HepG2 (cell line): ENCODE data around the gene ATOH8. TPM values are rescaled to one million over a fixed set of nuclear protein-coding genes. Genes with fewer than 3 reads are reported as not detected.

Source experiments
- ATAC-seq: fragments of 200-7000 bp; cut with Tn5 transposase; 3 replicates; pipeline ENCODE4 v1.9.1; 2020; ENCODE audit warnings: mild to moderate bottlenecking, moderate library complexity
- BruUV-seq: library from RNA; stranded (reverse); fragments of 400-500 nt; replicated peaks from 2 replicates; lab custom pipeline; 2021; lab: Mats Ljungman, UMichigan
- CTCF ChIA-PET: fragments of 300-600 bp; formaldehyde crosslinking; extraction: SDS; loops from one replicate; lab custom pipeline; 2021; ENCODE audit warnings: low total read pairs, inconsistent platforms, low intra/inter-chr PET ratio; lab: Yijun Ruan, JAX
- POLR2A ChIA-PET: fragments of 350-600 bp; sonication (Branson Sonifier 250); formaldehyde crosslinking; loops from one replicate; lab custom pipeline; 2020; ENCODE audit warnings: antibody characterized with exemption, inconsistent platforms; lab: Yijun Ruan, JAX
- DNase-seq: peaks from one replicate; pipeline ENCODE4 v3.0.0-alpha.2; 2015; ENCODE audit warnings: low spot score
- FAIRE-seq: peaks from 3 replicates; lab custom pipeline; 2011; peaks lifted over from hg19 to GRCh38; lab: Jason Lieb, UNC
- H2AFZ ChIP-seq: one replicate; pipeline ENCODE4 v1.6.1; 2011; ENCODE audit warnings: low read length, inconsistent platforms
- H3K27ac ChIP-seq: fragments of 300-600 bp; 3 replicates; pipeline ENCODE4 v1.8.0; 2011; ENCODE audit warnings: mixed run types, mild to moderate bottlenecking, mixed read lengths, low read length, inconsistent platforms; ENCODE audit not compliant: insufficient read depth; ENCODE audit errors: extremely low read length
- H3K27me3 ChIP-seq, 2 experiments: fragments of 200-600 bp in 1 of 2; 2 replicates in 1 of 2; 3 replicates in 1 of 2; pipeline versions ENCODE4 v1.6.0 to v1.8.0; 2011; ENCODE audit warnings: low read length in 2 of 2, mild to moderate bottlenecking in 2 of 2, moderate library complexity in 2 of 2, inconsistent platforms in 1 of 2; ENCODE audit not compliant: insufficient read depth in 2 of 2, control insufficient read depth in 1 of 2
- H3K36me3 ChIP-seq, 2 experiments: fragments of 200-600 bp in 1 of 2; replicated peaks in 1 of 2; 2 replicates in 1 of 2; 3 replicates in 1 of 2; pipeline versions ENCODE4 v1.5.1 to v1.8.0; 2011; ENCODE audit warnings: low read length in 2 of 2, inconsistent platforms in 1 of 2; ENCODE audit not compliant: insufficient read depth in 2 of 2, control insufficient read depth in 1 of 2
- H3K4me1 ChIP-seq: 2 replicates; pipeline ENCODE4 v1.5.1; 2012; ENCODE audit warnings: low read length, inconsistent platforms; ENCODE audit not compliant: insufficient read depth
- H3K4me2 ChIP-seq: 2 replicates; pipeline ENCODE4 v1.6.0; 2011; ENCODE audit warnings: low read depth, low read length, inconsistent platforms
- H3K4me3 ChIP-seq, 3 experiments: fragments of 200-600 bp in 1 of 3; sonication (generic), shearing (Covaris generic) in 1 of 3; replicated peaks in 1 of 3; 2 replicates each; pipeline ENCODE4 v1.5.1; 2011 to 2016; ENCODE audit warnings: low read length in 3 of 3, inconsistent platforms in 2 of 3, low read depth in 2 of 3, mild to moderate bottlenecking in 2 of 3, control low read depth in 1 of 3, mixed read lengths in 1 of 3; ENCODE audit not compliant: insufficient read depth in 1 of 3
- H3K79me2 ChIP-seq: one replicate; pipeline ENCODE4 v1.6.1; 2011; ENCODE audit warnings: low read length, inconsistent platforms; ENCODE audit not compliant: insufficient read depth
- H3K9ac ChIP-seq: 2 replicates; pipeline ENCODE4 v1.6.0; 2011; ENCODE audit warnings: mild to moderate bottlenecking, low read depth, low read length, inconsistent platforms; ENCODE audit not compliant: insufficient read depth
- H3K9me3 ChIP-seq: 2 replicates; pipeline ENCODE4 v1.5.1; 2012; ENCODE audit warnings: mild to moderate bottlenecking, low read length
- H4K20me1 ChIP-seq: 2 replicates; pipeline ENCODE4 v1.6.0; 2011; ENCODE audit warnings: inconsistent platforms, mild to moderate bottlenecking, low read length, moderate library complexity; ENCODE audit not compliant: insufficient read depth
- CEBPB ChIP-seq: IDR thresholded peaks from 2 replicates; pipeline ENCODE4 v1.6.1; 2011; ENCODE audit warnings: low read depth, low read length, improper control_type of control experiment, borderline replicate concordance
- CREB1 ChIP-seq, 2 experiments: fragments of 450-650 bp in 1 of 2; IDR thresholded peaks; 2 replicates each; pipeline ENCODE4 v1.6.1; 2016 to 2017; ENCODE audit warnings: control low read depth in 1 of 2, mild to moderate bottlenecking in 1 of 2, missing compliant biosample characterization in 1 of 2, missing genetic modification characterization in 1 of 2
- EED ChIP-seq: sonication (generic); formaldehyde crosslinking; IDR thresholded peaks from 2 replicates; pipeline ENCODE4 v1.5.0; 2020; ENCODE audit warnings: mild to moderate bottlenecking, missing genetic modification reagents
- SIX4 ChIP-seq: sonication (generic); formaldehyde crosslinking; IDR thresholded peaks from 2 replicates; pipeline ENCODE4 v1.4.0; 2020; ENCODE audit warnings: missing genetic modification reagents
- ZNF263 ChIP-seq: sonication (generic); formaldehyde crosslinking; IDR thresholded peaks from 2 replicates; pipeline ENCODE4 v1.4.0; 2020; ENCODE audit warnings: missing genetic modification reagents
- ZNF562 ChIP-seq: sonication (generic); formaldehyde crosslinking; IDR thresholded peaks from 2 replicates; pipeline ENCODE4 v1.8.0; 2022; ENCODE audit warnings: missing genetic modification reagents, borderline replicate concordance
- ZNF776 ChIP-seq: sonication (generic); formaldehyde crosslinking; IDR thresholded peaks from 2 replicates; pipeline ENCODE4 v1.4.0; 2020; ENCODE audit warnings: mild to moderate bottlenecking, missing genetic modification reagents
- ZNF891 ChIP-seq: sonication (generic); formaldehyde crosslinking; IDR thresholded peaks from 2 replicates; pipeline ENCODE4 v1.5.0; 2020; ENCODE audit warnings: mild to moderate bottlenecking, missing genetic modification reagents
- WGBS: methylation state at CpG from one replicate; pipeline ENCODE4 v1.1.6; 2017; ENCODE audit warnings: low lambda C conversion rate; 5-methylcytosine and 5-hydroxymethylcytosine counted together
- in situ Hi-C: cut with HindIII; loops from 2 replicates; pipeline ENCODE4 v1.10.0; 2017; ENCODE audit warnings: low pct_unique_long_range_greater_than_20kb; ENCODE audit not compliant: extremely low pct_ligation_motif_present
- intact Hi-C: fragments of 100-400 bp; cut with micrococcal nuclease; formaldehyde crosslinking; loops from one replicate; pipeline ENCODE4 v1.10.0; 2022; ENCODE audit not compliant: unreplicated experiment
- polyA plus RNA-seq, 8 experiments: library from polyadenylated mRNA; depleted of rRNA in 3 of 8; stranded (reverse) in 7 of 8; unstranded in 1 of 8; fragments of >200 nt; fragmentation: Illumina TruSeq in 4 of 8; extraction: Trizol in 4 of 8; gene quantifications; 2 replicates each; pipeline versions ENCODE4 v1.2.1 to v1.2.3, GENCODE V29; 2011 to 2016; ENCODE audit warnings: low read depth in 4 of 8, missing spikeins in 1 of 8, mixed read lengths in 1 of 8; ENCODE audit not compliant: insufficient read depth in 1 of 8
- total RNA-seq, 5 experiments: library from RNA; depleted of rRNA; stranded (reverse); fragments of >200 nt; fragmentation: Illumina TruSeq; extraction: Trizol; gene quantifications; 2 replicates each; pipeline ENCODE4 v1.2.3, GENCODE V29; 2016; ENCODE audit warnings: low read depth in 1 of 5
- TF ChIP-seq, protein P1 (sequence below): sonication (generic); formaldehyde crosslinking; IDR thresholded peaks from 2 replicates; pipeline ENCODE4 v1.5.0; 2020; ENCODE audit warnings: mild to moderate bottlenecking, missing genetic modification reagents, borderline replicate concordance
- TF ChIP-seq, protein P2 (sequence below): sonication (generic); formaldehyde crosslinking; IDR thresholded peaks from 2 replicates; pipeline ENCODE4 v1.8.0; 2022; ENCODE audit warnings: mild to moderate bottlenecking, missing genetic modification reagents; ENCODE audit not compliant: insufficient replicate concordance
- TF ChIP-seq, protein P3 (sequence below): IDR thresholded peaks from 2 replicates; pipeline ENCODE4 v1.6.1; 2016; ENCODE audit warnings: low read depth, borderline replicate concordance
- TF ChIP-seq, protein P4 (sequence below): IDR thresholded peaks from 2 replicates; pipeline ENCODE4 v1.6.1; 2016; ENCODE audit warnings: low read depth

The ATOH8 gene
- total and polyA plus RNA-seq, 2 of the 13 experiments (the other 11 are each of a cell fraction or from before 2014, with no cell fraction given), result 0.13 to 0.61 TPM

DNA sequence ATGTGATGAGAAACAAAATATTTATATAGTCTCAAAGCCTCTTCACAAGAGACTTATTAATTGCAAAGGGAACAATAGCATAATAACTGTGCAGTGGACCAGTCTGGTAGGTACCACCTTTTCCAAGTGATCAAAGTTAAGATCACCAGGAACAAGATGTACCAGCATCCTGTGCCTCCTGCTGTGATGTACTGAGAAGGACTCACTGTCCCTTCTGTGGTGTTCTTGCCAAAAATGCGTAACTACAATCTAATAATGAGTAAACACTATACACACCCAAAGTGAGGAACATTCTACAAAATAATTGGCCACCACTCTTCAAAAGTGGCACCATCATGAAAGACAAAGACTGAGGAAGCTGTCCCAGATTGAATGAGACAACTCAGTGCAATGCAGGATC, 45.1 kb upstream of the ATOH8 start (continued):
- TF ChIP-seq, protein P1, sequence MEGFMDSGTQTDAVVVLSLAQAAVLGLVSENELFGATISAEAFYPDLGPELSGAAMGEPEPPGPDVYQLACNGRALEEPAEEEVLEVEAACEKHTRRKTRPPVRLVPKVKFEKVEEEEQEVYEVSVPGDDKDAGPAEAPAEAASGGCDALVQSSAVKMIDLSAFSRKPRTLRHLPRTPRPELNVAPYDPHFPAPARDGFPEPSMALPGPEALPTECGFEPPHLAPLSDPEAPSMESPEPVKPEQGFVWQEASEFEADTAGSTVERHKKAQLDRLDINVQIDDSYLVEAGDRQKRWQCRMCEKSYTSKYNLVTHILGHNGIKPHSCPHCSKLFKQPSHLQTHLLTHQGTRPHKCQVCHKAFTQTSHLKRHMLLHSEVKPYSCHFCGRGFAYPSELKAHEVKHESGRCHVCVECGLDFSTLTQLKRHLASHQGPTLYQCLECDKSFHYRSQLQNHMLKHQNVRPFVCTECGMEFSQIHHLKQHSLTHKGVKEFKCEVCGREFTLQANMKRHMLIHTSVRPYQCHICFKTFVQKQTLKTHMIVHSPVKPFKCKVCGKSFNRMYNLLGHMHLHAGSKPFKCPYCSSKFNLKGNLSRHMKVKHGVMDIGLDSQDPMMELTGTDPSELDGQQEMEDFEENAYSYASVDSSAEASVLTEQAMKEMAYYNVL (CRISPR knock-in tag), result no peak
- TF ChIP-seq SIX4, result no peak
- TF ChIP-seq ZNF776 (CRISPR knock-in tag), result no peak
- TF ChIP-seq ZNF891 (CRISPR knock-in tag), result no peak
- TF ChIP-seq, protein P2, sequence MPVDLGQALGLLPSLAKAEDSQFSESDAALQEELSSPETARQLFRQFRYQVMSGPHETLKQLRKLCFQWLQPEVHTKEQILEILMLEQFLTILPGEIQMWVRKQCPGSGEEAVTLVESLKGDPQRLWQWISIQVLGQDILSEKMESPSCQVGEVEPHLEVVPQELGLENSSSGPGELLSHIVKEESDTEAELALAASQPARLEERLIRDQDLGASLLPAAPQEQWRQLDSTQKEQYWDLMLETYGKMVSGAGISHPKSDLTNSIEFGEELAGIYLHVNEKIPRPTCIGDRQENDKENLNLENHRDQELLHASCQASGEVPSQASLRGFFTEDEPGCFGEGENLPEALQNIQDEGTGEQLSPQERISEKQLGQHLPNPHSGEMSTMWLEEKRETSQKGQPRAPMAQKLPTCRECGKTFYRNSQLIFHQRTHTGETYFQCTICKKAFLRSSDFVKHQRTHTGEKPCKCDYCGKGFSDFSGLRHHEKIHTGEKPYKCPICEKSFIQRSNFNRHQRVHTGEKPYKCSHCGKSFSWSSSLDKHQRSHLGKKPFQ (CRISPR knock-in tag), result no peak
- TF ChIP-seq, protein P3, sequence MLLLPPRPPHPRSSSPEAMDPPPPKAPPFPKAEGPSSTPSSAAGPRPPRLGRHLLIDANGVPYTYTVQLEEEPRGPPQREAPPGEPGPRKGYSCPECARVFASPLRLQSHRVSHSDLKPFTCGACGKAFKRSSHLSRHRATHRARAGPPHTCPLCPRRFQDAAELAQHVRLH (CRISPR knock-in tag), result no peak
- TF ChIP-seq EED (CRISPR knock-in tag), result no peak
- no peak for TF ChIP-seq ZNF263 (CRISPR knock-in tag)
- no peak for TF ChIP-seq ZNF562 (CRISPR knock-in tag)

DNA sequence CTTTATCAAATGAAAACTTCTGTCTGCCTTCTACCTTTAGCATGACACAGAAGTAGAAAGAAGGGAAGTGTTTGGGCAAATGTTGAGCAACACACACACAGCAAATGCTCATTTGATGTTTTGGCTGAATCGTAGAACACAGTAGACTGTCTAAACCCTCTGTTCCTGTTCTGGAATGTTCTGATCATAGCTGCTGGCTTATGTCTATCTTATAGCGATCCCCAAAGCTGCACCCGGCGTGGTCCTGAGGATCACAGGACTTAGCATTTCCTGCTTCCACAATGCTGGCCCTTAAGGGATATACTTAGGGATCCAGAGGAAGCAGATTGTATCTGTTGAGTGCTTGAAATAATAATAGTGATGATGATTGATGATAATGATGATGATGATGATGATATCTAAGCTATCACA, 44.4 kb upstream of the ATOH8 start:
- H3K79me2 ChIP-seq, result no peaks in the 10 kb centered on the region
- H3K27ac ChIP-seq, result no peak overlapping the region
- no peak for ATAC-seq
- FAIRE-seq, result no peak
- H3K27me3 ChIP-seq, result peaks cover 16 to 56% of the 10 kb centered on the region in 2 experiments; a peak in 4 of 5 replicates
- intact Hi-C loops, result no loop called here
- H3K4me2 ChIP-seq, result no peak overlapping the region
- no TSS peak for BruUV-seq
- H3K9me3 ChIP-seq, result no peaks in the 10 kb centered on the region
- H3K9ac ChIP-seq, result no peak overlapping the region
- DNase-seq, result no peak
- CTCF ChIA-PET, result no interaction called here
- no peaks in the 10 kb centered on the region for H4K20me1 ChIP-seq
- no peak overlapping the region for H3K4me3 ChIP-seq
- POLR2A ChIA-PET, result no interaction called here
- H3K4me1 ChIP-seq, result peaks cover 11% of the 10 kb centered on the region
- TF ChIP-seq CREB1 (IDR thresholded peaks at IDR 0.05) (peak; percentile 46; the same call in 1 of the 2 replicates), CREB1 (CRISPR knock-in tag; IDR thresholded peaks at IDR 0.05) (no peak), CEBPB (peak; percentile 16; the same call in 1 of the 2 replicates)
- TF ChIP-seq, protein P4, sequence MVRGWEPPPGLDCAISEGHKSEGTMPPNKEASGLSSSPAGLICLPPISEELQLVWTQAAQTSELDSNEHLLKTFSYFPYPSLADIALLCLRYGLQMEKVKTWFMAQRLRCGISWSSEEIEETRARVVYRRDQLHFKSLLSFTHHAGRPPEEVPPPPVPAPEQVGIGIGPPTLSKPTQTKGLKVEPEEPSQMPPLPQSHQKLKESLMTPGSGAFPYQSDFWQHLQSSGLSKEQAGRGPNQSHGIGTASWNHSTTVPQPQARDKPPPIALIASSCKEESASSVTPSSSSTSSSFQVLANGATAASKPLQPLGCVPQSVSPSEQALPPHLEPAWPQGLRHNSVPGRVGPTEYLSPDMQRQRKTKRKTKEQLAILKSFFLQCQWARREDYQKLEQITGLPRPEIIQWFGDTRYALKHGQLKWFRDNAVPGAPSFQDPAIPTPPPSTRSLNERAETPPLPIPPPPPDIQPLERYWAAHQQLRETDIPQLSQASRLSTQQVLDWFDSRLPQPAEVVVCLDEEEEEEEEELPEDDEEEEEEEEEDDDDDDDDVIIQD (CRISPR knock-in tag), result no peak
- in situ Hi-C loops, result no loop called here
- no peak overlapping the region for H2AFZ ChIP-seq
- no peaks in the 10 kb centered on the region for H3K36me3 ChIP-seq
- WGBS, result 20% methylated on average over 4 of the region's 4 CpGs
